NCI-H69 (cell line): Measurements from ENCODE around the gene CRYBB1.

Source experiments
- DNase-seq: peaks from one replicate; lab custom pipeline; 2025; lab: John Stamatoyannopoulos, UW

The CRYBB1 gene

DNA sequence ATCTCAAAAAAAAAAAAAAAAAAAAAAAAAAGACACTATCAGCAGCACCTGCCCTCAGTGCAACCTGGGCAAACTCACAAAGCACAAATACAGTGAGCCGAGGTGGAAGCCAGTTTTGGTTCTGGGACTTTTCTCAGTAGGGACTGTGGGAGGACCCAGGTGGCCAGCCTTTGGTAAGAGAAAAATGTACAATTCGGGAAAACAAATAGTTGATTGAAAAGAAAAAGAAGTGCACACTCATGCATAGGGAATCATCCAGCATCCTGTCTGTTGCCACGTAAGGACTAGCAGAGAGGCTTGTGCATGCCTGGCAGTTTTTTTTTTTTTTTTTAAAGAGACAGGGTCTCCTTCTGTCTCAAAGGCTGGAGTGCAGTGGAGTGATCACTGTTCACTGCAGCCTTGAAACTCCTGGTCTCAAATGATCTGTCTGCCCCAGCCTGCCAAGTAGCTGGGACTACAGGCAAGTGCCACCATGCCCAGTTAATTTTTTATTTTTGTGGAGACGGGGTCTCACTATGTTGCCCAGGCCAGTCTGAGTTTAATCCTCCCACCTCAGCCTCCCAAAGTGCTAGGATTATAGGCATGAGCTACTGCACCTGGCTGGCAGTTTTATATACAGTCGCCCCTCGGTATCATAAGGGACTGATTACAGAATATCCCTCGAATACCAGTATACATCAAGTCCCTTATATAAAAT, 64.6 kb downstream of the CRYBB1 start:
- DNase-seq, result peak; percentile 12

DNA sequence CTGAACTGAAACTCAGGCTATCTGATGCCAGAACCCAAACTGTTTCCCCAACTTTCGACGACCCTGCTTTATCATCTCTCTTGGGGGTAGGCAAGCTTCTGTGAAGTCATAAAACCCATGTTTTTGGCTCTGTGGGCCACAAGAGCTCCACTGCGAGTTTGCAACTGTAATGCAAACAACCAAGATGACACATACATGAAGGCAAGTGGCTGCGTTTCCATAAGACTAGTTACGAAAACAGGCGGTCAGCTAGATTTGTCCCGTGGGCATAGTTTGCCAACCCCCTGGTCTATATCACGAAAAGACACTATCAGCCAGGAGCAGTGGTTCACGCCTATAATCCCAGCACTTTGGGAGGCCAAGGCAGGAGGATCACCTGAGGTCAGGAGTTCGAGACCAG, 65.4 kb downstream of the CRYBB1 start:
- no peak for DNase-seq

DNA sequence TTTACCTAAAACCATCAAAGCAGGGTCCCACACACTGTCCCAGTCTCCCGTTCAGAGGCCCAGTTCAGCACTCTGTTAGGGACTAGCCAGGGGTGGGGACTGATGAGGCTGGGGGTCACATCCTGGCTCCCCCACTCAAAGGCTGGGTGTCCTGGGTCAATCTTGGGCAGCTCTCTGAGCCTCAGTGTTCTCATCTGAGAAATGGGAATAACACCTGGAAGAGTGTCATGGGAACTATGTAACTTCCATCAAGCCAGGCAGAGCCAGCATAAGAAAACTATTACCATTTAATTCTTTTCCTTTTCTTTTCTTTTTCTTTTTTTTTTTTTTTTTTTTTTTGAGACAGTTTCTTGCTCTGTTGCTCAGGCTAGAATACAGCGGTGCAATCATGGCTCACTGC, 66.3 kb downstream of the CRYBB1 start:
- no peak for DNase-seq

DNA sequence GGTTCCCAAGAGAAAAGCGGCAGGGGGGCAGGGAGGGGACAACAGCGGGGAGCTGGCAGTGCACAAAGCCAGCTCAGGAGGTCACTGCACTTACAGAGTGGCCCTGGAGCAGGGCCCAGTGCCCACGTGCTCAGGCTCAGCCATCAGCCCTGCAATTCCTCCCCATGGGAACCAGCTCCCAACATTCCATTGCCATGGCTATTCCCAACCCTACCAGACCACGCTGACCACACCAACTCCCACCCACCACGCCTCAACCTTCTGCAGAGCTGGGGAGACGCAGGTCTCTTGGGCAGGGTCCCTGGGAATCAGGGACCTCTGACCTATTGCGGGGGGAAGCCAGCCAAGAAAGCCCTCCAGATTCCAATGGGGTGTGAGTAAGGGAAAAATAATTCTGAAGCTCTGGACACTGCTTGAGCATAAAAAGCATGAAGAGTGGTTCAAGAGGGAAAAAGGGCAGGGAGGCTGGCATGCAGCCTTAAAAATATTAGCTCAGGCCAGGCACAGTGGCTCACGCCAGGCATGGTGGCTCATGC, 67.3 kb downstream of the CRYBB1 start:
- peak; percentile 23 for DNase-seq

DNA sequence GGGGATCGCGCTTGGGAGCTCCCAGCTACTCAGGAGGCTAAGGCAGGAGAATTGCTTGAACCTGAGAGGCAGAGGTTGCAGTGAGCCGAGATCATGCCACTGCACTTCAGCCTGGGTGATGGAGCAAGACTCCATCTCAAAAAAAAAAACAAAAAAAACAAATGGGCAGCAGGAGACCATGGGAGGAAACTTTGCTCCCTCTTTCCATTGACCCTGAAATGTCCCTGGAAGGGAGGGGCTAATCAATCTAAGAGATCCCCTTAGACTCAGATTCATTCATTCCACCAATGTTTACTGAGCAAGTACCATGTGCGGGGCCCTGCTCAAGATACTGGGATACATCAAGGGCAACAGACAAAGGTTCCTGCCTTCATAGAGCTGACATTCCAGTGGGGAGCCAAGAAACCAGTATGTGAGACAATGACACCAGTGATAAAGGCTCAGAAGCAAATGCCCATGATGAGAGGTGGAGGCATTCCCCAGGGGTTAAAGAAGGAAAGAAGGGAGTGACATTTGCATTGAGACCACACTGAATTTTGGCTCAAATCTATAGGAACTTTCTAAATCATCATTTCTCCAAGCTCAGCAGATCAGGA, 67.8 kb downstream of the CRYBB1 start:
- no peak for DNase-seq
